ENCODE data around the gene NEUROG1.

Gene NEUROG1

GRCh38 chr5:135564331-135564730 is 28.6 kb upstream of the NEUROG1 start:
- TF ChIP-seq CTCF (conservative IDR thresholded peaks at IDR 0.05; ENCODE audit: low read depth, low read length): no peak
- DNase-seq (ENCODE audit: low read depth): no peak
- H3K4me3 ChIP-seq (ENCODE audit: low read length): no peak overlapping the region

- no peak for TF ChIP-seq CTCF (conservative IDR thresholded peaks at IDR 0.05; ENCODE audit: low read depth, low read length)
- H3K4me3 ChIP-seq (ENCODE audit: low read length): no peak overlapping the region
- no peak for DNase-seq (ENCODE audit: low read depth)
Measured at GRCh38 chr5:135561266-135561665, 25.5 kb upstream of the NEUROG1 start.

- H3K4me3 ChIP-seq (ENCODE audit: low read length): no peak overlapping the region
- TF ChIP-seq CTCF (conservative IDR thresholded peaks at IDR 0.05; ENCODE audit: low read depth, low read length): peak; percentile 92
- no peak for DNase-seq (ENCODE audit: low read depth)
Measured at GRCh38 chr5:135560858-135561257, 25.1 kb upstream of the NEUROG1 start.

GRCh38 chr5:135559354-135559753 is 23.6 kb upstream of the NEUROG1 start:
- no peak overlapping the region for H3K4me3 ChIP-seq (ENCODE audit: low read length)
- DNase-seq (ENCODE audit: low read depth): no peak
- TF ChIP-seq CTCF (conservative IDR thresholded peaks at IDR 0.05; ENCODE audit: low read depth, low read length): no peak

GRCh38 chr5:135557076-135557838 is 21.5 kb upstream of the NEUROG1 start:
- no peak for TF ChIP-seq CTCF (conservative IDR thresholded peaks at IDR 0.05; ENCODE audit: low read depth, low read length)
- H3K4me3 ChIP-seq (ENCODE audit: low read length): no peak overlapping the region
- no peak for DNase-seq (ENCODE audit: low read depth)

- TF ChIP-seq CTCF (conservative IDR thresholded peaks at IDR 0.05; ENCODE audit: low read depth, low read length): no peak
- H3K4me3 ChIP-seq (ENCODE audit: low read length): no peak overlapping the region
- no peak for DNase-seq (ENCODE audit: low read depth)
Measured at GRCh38 chr5:135556620-135557019, 20.9 kb upstream of the NEUROG1 start.

GRCh38 chr5:135555530-135555929 is 19.8 kb upstream of the NEUROG1 start:
- no peak for DNase-seq (ENCODE audit: low read depth)
- no peak for TF ChIP-seq CTCF (conservative IDR thresholded peaks at IDR 0.05; ENCODE audit: low read depth, low read length)
- no peak overlapping the region for H3K4me3 ChIP-seq (ENCODE audit: low read length)

Measured in retinal pigment epithelial cell (primary cell).